Measurements from ENCODE around the gene HNRNPF.
"Not testable (repeated sequence)": the region's sequence is repeated elsewhere in the genome, so short reads cannot be mapped to it uniquely, and the experiment has no call there.

HNRNPF gene

DNA sequence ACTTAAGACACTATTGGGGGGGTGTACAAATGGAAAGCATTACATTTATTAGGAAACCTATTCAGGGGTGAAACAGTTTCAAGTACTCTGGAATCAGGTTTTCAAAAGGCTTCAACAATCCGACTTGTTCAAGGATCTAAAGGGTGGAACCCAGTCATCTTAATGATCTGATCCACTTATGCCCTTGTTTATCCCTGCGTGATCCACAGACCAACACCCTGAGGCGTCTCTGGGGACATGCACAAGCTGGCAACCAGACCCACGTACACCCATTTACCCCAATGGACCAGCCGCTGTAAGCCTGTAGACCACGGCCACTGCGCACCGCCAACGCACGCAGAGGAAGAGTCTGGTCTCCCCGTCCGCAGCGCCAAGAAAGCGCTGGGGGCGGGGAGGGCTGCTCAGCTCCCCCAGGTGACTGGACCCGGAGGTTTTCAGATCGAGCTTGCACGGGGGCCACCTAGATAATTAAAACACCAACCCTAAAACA lies 13.4 kb downstream of the HNRNPF start:
- Histone ChIP-seq H3K27ac (ENCODE audit: low read depth, low read length) (peak overlapping the region; percentile 100), H3K9me3 (ENCODE audit: control insufficient read depth, insufficient read depth, low read length) (no peaks in the 10 kb centered on the region), H3K27me3 (ENCODE audit: control insufficient read depth, insufficient read depth, low read length) (no peaks in the 10 kb centered on the region), H3K9ac (ENCODE audit: low read depth, low read length) (peak overlapping the region; percentile 99), H3K4me3 (ENCODE audit: low read depth, low read length) (peak overlapping the region; percentile 92), H3K36me3 (ENCODE audit: control insufficient read depth, insufficient read depth, low read length) (peaks cover 63% of the 10 kb centered on the region), H3K4me1 (ENCODE audit: control insufficient read depth, insufficient read depth, low read length) (peaks cover 25% of the 10 kb centered on the region)

DNA sequence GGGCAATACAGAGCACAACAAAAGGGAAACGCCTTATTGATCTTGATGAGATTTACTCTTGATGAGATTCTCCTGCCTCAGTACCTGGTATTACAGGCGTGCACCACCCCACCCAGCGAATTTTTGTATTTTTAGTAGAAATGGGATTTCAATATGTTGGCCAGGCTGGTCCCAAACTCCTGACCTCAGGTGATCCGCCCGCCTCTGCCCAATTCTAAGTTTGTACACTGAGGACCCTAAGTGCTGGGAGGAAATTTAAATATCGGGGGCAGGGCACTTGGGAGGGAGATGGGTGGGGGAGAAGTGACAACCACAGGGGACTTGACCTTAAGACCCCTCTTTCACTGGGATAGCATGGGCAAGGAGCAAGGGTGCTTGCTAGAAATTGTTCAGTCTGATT lies 14.1 kb downstream of the HNRNPF start:
- Histone ChIP-seq H3K9me3 (ENCODE audit: control insufficient read depth, insufficient read depth, low read length) (no peaks in the 10 kb centered on the region), H3K27ac (ENCODE audit: low read depth, low read length) (peak overlapping the region; percentile 100), H3K4me3 (ENCODE audit: low read depth, low read length) (peak overlapping the region; percentile 92), H3K4me1 (ENCODE audit: control insufficient read depth, insufficient read depth, low read length) (peaks cover 19% of the 10 kb centered on the region), H3K27me3 (ENCODE audit: control insufficient read depth, insufficient read depth, low read length) (no peaks in the 10 kb centered on the region), H3K9ac (ENCODE audit: low read depth, low read length) (no peak overlapping the region), H3K36me3 (ENCODE audit: control insufficient read depth, insufficient read depth, low read length) (peaks cover 64% of the 10 kb centered on the region)

DNA sequence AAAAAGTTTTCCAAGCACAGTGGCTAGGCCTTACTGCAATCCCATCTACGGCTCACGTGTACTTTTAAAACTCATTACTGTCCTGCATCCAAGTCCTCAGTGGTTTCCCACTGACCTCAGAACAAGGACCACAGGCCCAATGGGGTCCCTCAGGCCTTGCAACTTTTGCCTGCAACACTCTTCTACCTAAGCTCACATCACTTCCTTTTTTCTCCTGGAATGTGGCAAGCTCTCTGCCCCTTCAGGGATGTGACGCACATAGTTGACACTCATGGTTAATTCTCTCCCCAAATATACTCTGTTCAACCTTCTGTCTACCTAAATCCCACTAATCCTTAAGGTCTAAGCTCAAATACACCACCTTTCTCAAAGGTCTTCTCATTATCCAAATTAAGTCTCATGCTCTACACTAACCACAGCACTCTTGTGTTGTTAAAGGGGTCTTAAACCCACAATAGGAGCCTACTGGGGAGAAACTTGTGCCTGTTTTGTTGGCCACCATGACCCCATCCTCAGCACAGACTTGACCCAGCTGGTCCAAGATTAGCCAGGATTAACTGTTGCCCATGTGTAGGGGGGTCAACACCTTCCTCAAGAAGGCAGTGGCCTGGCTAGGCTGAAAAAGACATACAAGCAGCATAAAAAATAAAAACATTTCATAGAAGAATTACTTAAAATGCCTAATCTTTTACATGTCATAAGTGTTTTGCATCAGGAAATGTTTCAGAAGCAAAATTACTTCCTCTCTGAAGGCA lies 15.2 kb downstream of the HNRNPF start:
- Histone ChIP-seq H3K9ac (ENCODE audit: low read depth, low read length) (no peak overlapping the region), H3K4me3 (ENCODE audit: low read depth, low read length) (no peak overlapping the region), H3K36me3 (ENCODE audit: control insufficient read depth, insufficient read depth, low read length) (peaks cover 68% of the 10 kb centered on the region), H3K27ac (ENCODE audit: low read depth, low read length) (peak overlapping the region; percentile 33), H3K4me1 (ENCODE audit: control insufficient read depth, insufficient read depth, low read length) (peaks cover 13% of the 10 kb centered on the region), H3K9me3 (ENCODE audit: control insufficient read depth, insufficient read depth, low read length) (no peaks in the 10 kb centered on the region), H3K27me3 (ENCODE audit: control insufficient read depth, insufficient read depth, low read length) (no peaks in the 10 kb centered on the region)

DNA sequence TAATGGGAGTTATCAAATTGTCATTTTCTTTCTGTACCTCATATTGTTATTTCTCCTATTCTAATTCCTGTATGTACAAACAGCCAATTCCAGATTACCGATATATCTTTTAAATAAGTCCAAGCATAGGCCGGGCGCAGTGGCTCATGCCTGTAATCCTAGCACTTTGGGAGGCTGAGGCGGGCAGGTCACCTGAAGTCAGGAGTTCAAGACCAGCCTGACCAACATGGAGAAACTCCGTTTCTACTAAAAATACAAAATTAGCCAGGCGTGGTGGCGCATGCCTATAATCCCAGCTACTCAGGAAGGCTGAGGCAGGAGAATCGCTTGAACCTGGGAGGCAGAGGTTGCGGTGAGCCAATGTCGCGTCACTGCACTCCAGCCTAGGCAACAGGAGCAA lies 15.8 kb downstream of the HNRNPF start:
- peaks cover 74% of the 10 kb centered on the region for H3K36me3 ChIP-seq (ENCODE audit: control insufficient read depth, insufficient read depth, low read length)
- H3K4me3 ChIP-seq (ENCODE audit: low read depth, low read length); H3K9me3 ChIP-seq (ENCODE audit: control insufficient read depth, insufficient read depth, low read length); H3K27ac ChIP-seq (ENCODE audit: low read depth, low read length); H3K9ac ChIP-seq (ENCODE audit: low read depth, low read length); H3K4me1 ChIP-seq (ENCODE audit: control insufficient read depth, insufficient read depth, low read length); H3K27me3 ChIP-seq (ENCODE audit: control insufficient read depth, insufficient read depth, low read length): not testable (repeated sequence)

DNA sequence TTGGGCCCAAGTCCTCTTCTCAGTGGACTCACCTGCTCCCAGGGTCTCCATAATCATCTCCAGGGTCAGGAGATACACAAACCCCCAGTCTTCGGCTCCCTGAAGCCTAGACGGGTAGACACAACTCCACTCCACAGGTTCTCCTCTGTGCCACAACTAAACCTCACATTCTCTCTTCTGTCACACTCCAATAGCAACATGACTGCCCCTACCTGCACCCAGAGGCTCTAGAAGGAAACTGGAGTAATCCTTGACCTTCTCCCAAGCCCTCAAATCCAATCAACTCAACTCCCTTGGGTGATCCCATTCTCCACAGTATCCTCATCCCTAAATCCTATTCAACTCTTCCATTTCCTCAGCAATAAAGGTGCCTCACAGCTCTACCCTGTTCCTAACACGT lies 16.2 kb downstream of the HNRNPF start:
- no peak overlapping the region for H3K27ac ChIP-seq (ENCODE audit: low read depth, low read length)
- H3K36me3 ChIP-seq (ENCODE audit: control insufficient read depth, insufficient read depth, low read length): peaks cover 79% of the 10 kb centered on the region
- peaks cover 10% of the 10 kb centered on the region for H3K4me1 ChIP-seq (ENCODE audit: control insufficient read depth, insufficient read depth, low read length)
- no peak overlapping the region for H3K4me3 ChIP-seq (ENCODE audit: low read depth, low read length)
- H3K27me3 ChIP-seq (ENCODE audit: control insufficient read depth, insufficient read depth, low read length): no peaks in the 10 kb centered on the region
- no peaks in the 10 kb centered on the region for H3K9me3 ChIP-seq (ENCODE audit: control insufficient read depth, insufficient read depth, low read length)
- no peak overlapping the region for H3K9ac ChIP-seq (ENCODE audit: low read depth, low read length)

DNA sequence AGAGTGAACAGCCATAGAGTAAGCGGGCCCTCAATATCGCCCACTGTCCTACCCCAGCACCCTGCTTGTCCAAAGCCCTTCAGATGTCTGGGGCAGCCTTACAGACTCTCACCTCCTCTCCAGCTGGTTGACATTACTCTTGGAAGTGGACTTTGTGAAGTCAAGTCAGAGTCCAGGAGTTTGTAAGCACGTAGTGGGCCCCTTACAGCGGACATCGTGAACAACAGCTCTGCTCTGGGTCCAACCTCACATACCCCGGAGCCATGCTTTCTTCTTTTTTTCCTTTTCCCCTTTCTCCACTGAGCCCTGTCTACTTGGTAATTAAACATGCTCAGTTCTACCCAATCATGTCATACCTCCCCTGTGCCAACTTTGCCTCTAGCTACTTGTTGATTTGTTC lies 17.5 kb downstream of the HNRNPF start:
- Histone ChIP-seq H3K27ac (ENCODE audit: low read depth, low read length) (no peak overlapping the region), H3K36me3 (ENCODE audit: control insufficient read depth, insufficient read depth, low read length) (peaks cover 91% of the 10 kb centered on the region), H3K9me3 (ENCODE audit: control insufficient read depth, insufficient read depth, low read length) (no peaks in the 10 kb centered on the region), H3K4me1 (ENCODE audit: control insufficient read depth, insufficient read depth, low read length) (peaks cover 10% of the 10 kb centered on the region), H3K27me3 (ENCODE audit: control insufficient read depth, insufficient read depth, low read length) (no peaks in the 10 kb centered on the region), H3K9ac (ENCODE audit: low read depth, low read length) (no peak overlapping the region), H3K4me3 (ENCODE audit: low read depth, low read length) (no peak overlapping the region)

DNA sequence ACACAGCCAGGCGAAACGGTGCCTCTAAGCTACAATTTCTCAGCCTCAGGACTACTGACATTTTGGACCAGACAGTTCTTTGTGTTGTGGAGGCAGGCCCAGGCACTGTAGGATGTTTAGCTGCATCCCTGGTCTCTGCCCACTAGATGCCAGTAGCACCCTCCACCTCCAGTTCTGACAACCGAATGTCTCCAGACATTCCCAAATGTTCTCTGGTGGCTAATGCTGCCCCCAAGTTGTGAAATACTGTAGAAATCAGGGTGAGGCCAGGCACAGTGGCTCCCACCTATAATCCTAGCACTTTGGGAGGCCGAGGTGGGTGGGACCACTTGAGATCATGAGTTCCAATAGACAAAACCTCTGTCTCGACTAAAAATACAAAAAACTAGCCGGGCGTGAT lies 18.2 kb downstream of the HNRNPF start:
- peaks cover 10% of the 10 kb centered on the region for H3K4me1 ChIP-seq (ENCODE audit: control insufficient read depth, insufficient read depth, low read length)
- no peak overlapping the region for H3K27ac ChIP-seq (ENCODE audit: low read depth, low read length)
- no peak overlapping the region for H3K4me3 ChIP-seq (ENCODE audit: low read depth, low read length)
- H3K36me3 ChIP-seq (ENCODE audit: control insufficient read depth, insufficient read depth, low read length): peaks cover 98% of the 10 kb centered on the region
- no peaks in the 10 kb centered on the region for H3K9me3 ChIP-seq (ENCODE audit: control insufficient read depth, insufficient read depth, low read length)
- H3K9ac ChIP-seq (ENCODE audit: low read depth, low read length): no peak overlapping the region
- no peaks in the 10 kb centered on the region for H3K27me3 ChIP-seq (ENCODE audit: control insufficient read depth, insufficient read depth, low read length)

DNA sequence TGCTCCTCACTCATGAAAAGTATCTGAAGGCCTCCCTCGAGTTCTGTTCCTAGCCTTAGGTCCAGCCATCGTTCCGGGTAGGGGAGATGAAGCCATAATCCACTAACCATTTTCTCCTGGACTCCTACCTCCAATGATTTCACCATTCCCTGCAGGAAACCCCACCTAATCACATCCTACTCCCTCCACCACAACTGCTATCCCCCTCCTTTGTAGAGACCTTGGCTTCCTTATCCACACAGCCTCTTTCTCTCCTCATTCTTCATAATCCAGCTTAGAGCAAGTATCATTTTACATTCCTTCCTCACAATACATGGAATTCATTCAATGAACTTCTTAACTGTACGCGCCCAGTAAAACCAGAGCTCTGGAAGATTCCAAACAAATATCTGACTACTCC lies 18.7 kb downstream of the HNRNPF start:
- no peak overlapping the region for H3K9ac ChIP-seq (ENCODE audit: low read depth, low read length)
- no peaks in the 10 kb centered on the region for H3K9me3 ChIP-seq (ENCODE audit: control insufficient read depth, insufficient read depth, low read length)
- peaks cover 100% of the 10 kb centered on the region for H3K36me3 ChIP-seq (ENCODE audit: control insufficient read depth, insufficient read depth, low read length)
- no peak overlapping the region for H3K4me3 ChIP-seq (ENCODE audit: low read depth, low read length)
- H3K27me3 ChIP-seq (ENCODE audit: control insufficient read depth, insufficient read depth, low read length): no peaks in the 10 kb centered on the region
- H3K27ac ChIP-seq (ENCODE audit: low read depth, low read length): no peak overlapping the region
- H3K4me1 ChIP-seq (ENCODE audit: control insufficient read depth, insufficient read depth, low read length): peaks cover 9% of the 10 kb centered on the region

DNA sequence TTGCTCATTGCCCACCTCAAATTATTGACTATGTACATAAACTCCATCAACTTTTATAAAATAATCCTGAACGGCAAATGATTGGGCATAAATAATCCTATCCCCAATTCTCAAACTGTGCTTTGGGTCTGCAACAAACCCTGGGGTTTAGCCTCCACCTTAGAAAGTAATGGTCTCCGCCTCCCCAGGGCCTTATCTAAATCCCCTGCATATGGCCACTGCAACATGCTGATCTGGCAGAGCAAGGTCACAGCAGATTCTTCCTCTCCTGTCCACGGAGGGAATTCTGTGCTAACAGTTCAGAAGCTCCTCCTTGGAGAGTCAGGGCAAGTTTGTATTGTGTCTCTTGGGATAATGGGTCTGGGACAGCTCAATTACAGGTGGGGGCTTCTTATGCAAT lies 19.1 kb downstream of the HNRNPF start:
- Histone ChIP-seq H3K4me1 (ENCODE audit: control insufficient read depth, insufficient read depth, low read length) (peaks cover 4% of the 10 kb centered on the region; the same call in 1 of the 2 replicates), H3K36me3 (ENCODE audit: control insufficient read depth, insufficient read depth, low read length) (peaks cover 97% of the 10 kb centered on the region), H3K4me3 (ENCODE audit: low read depth, low read length) (no peak overlapping the region), H3K9ac (ENCODE audit: low read depth, low read length) (no peak overlapping the region), H3K9me3 (ENCODE audit: control insufficient read depth, insufficient read depth, low read length) (no peaks in the 10 kb centered on the region), H3K27ac (ENCODE audit: low read depth, low read length) (no peak overlapping the region), H3K27me3 (ENCODE audit: control insufficient read depth, insufficient read depth, low read length) (no peaks in the 10 kb centered on the region)

DNA sequence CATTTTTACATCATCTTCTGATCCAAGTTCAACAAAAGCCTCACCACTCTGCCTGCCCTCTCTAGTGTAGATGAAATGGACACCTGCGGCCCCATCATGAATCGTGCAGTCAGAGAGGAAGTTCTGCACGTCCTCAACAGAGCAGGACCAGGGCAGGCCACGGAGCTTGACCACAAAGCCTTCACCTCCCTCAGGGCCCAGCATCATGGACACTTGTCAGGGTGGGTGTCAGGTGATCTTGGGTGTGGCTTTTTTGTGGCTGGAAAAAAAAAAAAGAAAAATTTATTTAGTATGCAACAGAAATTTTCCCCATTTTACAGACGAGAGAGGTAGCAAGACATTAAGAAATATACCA lies 21.3 kb downstream of the HNRNPF start:
- H3K9me3 ChIP-seq (ENCODE audit: control insufficient read depth, insufficient read depth, low read length): no peaks in the 10 kb centered on the region
- H3K4me3 ChIP-seq (ENCODE audit: low read depth, low read length): no peak overlapping the region
- H3K36me3 ChIP-seq (ENCODE audit: control insufficient read depth, insufficient read depth, low read length): peaks cover 75% of the 10 kb centered on the region
- no peaks in the 10 kb centered on the region for H3K4me1 ChIP-seq (ENCODE audit: control insufficient read depth, insufficient read depth, low read length)
- H3K27me3 ChIP-seq (ENCODE audit: control insufficient read depth, insufficient read depth, low read length): no peaks in the 10 kb centered on the region
- H3K9ac ChIP-seq (ENCODE audit: low read depth, low read length): no peak overlapping the region
- no peak overlapping the region for H3K27ac ChIP-seq (ENCODE audit: low read depth, low read length)

DNA sequence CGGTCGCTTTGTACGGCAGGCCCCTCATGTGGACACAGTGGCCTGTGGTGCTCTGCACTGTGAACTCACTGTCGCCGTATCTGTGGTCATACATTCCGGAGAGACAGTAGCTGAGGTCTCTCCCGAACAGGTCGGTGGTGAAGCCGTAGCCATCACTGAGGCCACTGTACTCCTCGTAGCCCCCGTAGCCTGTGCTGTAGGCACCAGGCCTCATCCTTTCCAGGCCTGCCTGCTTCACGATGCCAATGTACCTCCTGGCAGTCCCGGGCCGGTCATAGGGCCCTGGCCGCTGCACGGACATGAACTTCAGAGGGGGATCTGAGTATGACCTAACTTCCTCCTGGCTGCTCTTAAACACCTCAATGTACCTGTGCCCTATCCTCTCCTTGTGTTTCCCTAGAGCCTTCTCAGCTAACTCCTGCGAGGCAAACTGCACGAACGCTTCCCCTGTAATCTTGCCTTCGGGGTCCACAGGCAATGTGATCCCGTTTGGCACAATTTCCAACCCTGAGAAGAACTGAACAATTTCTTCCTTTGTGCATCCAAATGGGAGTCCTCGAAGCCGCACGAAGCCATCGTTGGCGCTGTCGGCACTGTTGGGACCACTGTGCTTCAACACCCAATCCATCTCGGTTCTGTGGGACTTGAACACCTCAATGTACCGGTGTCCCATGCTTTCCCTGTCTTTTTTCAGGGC lies 21.9 kb downstream of the HNRNPF start:
- H3K27ac ChIP-seq (ENCODE audit: low read depth, low read length): no peak overlapping the region
- no peaks in the 10 kb centered on the region for H3K4me1 ChIP-seq (ENCODE audit: control insufficient read depth, insufficient read depth, low read length)
- no peaks in the 10 kb centered on the region for H3K9me3 ChIP-seq (ENCODE audit: control insufficient read depth, insufficient read depth, low read length)
- no peak overlapping the region for H3K4me3 ChIP-seq (ENCODE audit: low read depth, low read length)
- no peak overlapping the region for H3K9ac ChIP-seq (ENCODE audit: low read depth, low read length)
- peaks cover 69% of the 10 kb centered on the region for H3K36me3 ChIP-seq (ENCODE audit: control insufficient read depth, insufficient read depth, low read length)
- no peaks in the 10 kb centered on the region for H3K27me3 ChIP-seq (ENCODE audit: control insufficient read depth, insufficient read depth, low read length)

Measured in HUES48 (cell line).